A549 (cell line): ENCODE measurements around the gene USP12. TPM values are rescaled to one million over a fixed set of nuclear protein-coding genes. Genes with fewer than 3 reads are reported as not detected.

Experiments
- ATAC-seq, 2 experiments: fragments of 200-7000 bp in 1 of 2; fragments of >200 bp in 1 of 2; cut with Nextera tagmentation in 1 of 2; cut with Tn5 transposase in 1 of 2; 3 replicates each; pipeline versions ENCODE4 v1.8.0 to v1.9.1; 2018 to 2020; ENCODE audit warnings: mild to moderate bottlenecking in 1 of 2, moderate library complexity in 1 of 2
- CTCF ChIA-PET: fragments of 300-600 bp; sonication (Branson Sonifier 250); formaldehyde crosslinking; extraction: SDS; loops from one replicate; lab custom pipeline; 2021; ENCODE audit warnings: antibody characterized with exemption, inconsistent platforms; lab: Yijun Ruan, JAX
- POLR2A ChIA-PET: fragments of 350-600 bp; formaldehyde crosslinking; extraction: SDS; loops from one replicate; lab custom pipeline; 2021; ENCODE audit warnings: antibody characterized with exemption, inconsistent platforms; lab: Yijun Ruan, JAX
- DNase-seq, 2 experiments: peaks; one replicate each; pipeline versions ENCODE4 v3.0.0 to v3.0.0-alpha.2; 2011 to 2016; ENCODE audit warnings: low read depth in 1 of 2, low spot score in 1 of 2
- FAIRE-seq: peaks from 2 replicates; lab custom pipeline; 2011; peaks lifted over from hg19 to GRCh38; lab: Jason Lieb, UNC
- H3K27ac ChIP-seq, 2 experiments: fragments of >200 bp; sonication (Bioruptor Twin); formaldehyde crosslinking; 3 replicates each; pipeline ENCODE4 v1.5.1; 2016 to 2017
- H3K4me1 ChIP-seq: fragments of >200 bp; sonication (Bioruptor Twin); formaldehyde crosslinking; 3 replicates; pipeline ENCODE4 v1.6.1; 2016
- H3K4me2 ChIP-seq: fragments of >200 bp; sonication (Bioruptor Twin); formaldehyde crosslinking; 3 replicates; pipeline ENCODE4 v1.6.1; 2016
- H3K4me3 ChIP-seq: fragments of >200 bp; sonication (Bioruptor Twin); formaldehyde crosslinking; 3 replicates; pipeline ENCODE4 v1.5.1; 2016
- H3K9me3 ChIP-seq: fragments of >200 bp; sonication (Bioruptor Twin); formaldehyde crosslinking; 3 replicates; pipeline ENCODE4 v1.6.1; 2016
- BCL3 ChIP-seq: fragments of >200 bp; sonication (Bioruptor Twin); formaldehyde crosslinking; IDR thresholded peaks from 3 replicates; pipeline ENCODE4 v1.6.1; 2016
- CBX2 ChIP-seq: fragments of 200-600 bp; sonication (generic); IDR thresholded peaks from 2 replicates; pipeline ENCODE4 v1.6.1; 2016; ENCODE audit warnings: low read depth, mild to moderate bottlenecking, borderline replicate concordance
- CEBPB ChIP-seq, 2 experiments: fragments of >200 bp in 1 of 2; sonication (Bioruptor Twin) in 1 of 2; formaldehyde crosslinking in 1 of 2; IDR thresholded peaks; 2 replicates each; pipeline ENCODE4 v1.6.1; 2012 to 2016
- CHD2 ChIP-seq: fragments of 150-350 bp; IDR thresholded peaks from 2 replicates; pipeline ENCODE4 v1.6.1; 2014; ENCODE audit warnings: low read length; ENCODE audit not compliant: partially characterized antibody
- EHMT2 ChIP-seq: fragments of 200-600 bp; sonication (generic); IDR thresholded peaks from 2 replicates; pipeline ENCODE4 v1.6.1; 2016; ENCODE audit warnings: antibody characterized with exemption, low read depth, mild to moderate bottlenecking, moderate library complexity
- ESRRA ChIP-seq: fragments of 150-350 bp; IDR thresholded peaks from 2 replicates; pipeline ENCODE4 v1.6.1; 2014; ENCODE audit warnings: mild to moderate bottlenecking, low read length, borderline replicate concordance
- GATA3 ChIP-seq: IDR thresholded peaks from 2 replicates; pipeline ENCODE4 v1.6.1; 2012; ENCODE audit warnings: borderline replicate concordance
- HMGXB4 ChIP-seq: fragments of 250-450 bp; sonication (Bioruptor Pico); IDR thresholded peaks from 2 replicates; pipeline ENCODE4 v1.5.0; 2021; ENCODE audit warnings: mild to moderate bottlenecking, moderate library complexity, borderline replicate concordance
- HOXA7 ChIP-seq: fragments of 250-450 bp; sonication (Bioruptor Pico); IDR thresholded peaks from 2 replicates; pipeline ENCODE4 v1.5.0; 2020; ENCODE audit warnings: mild to moderate bottlenecking, moderate library complexity
- JUNB ChIP-seq: fragments of >200 bp; sonication (Bioruptor Twin); formaldehyde crosslinking; IDR thresholded peaks from 2 replicates; pipeline ENCODE4 v1.6.1; 2016
- MAFK ChIP-seq: fragments of 450-650 bp; IDR thresholded peaks from 2 replicates; pipeline ENCODE4 v1.6.1; 2014; ENCODE audit not compliant: partially characterized antibody
- MAZ ChIP-seq: fragments of 150-350 bp; IDR thresholded peaks from 2 replicates; pipeline ENCODE4 v1.6.1; 2014; ENCODE audit warnings: antibody characterized with exemption, low read depth, low read length, borderline replicate concordance
- NFE2L2 ChIP-seq: fragments of 150-350 bp; conservative IDR thresholded peaks from 2 replicates; pipeline ENCODE4 v1.6.1; 2014; ENCODE audit warnings: low read length
- POLR2AphosphoS2 ChIP-seq: conservative IDR thresholded peaks from 2 replicates; pipeline ENCODE4 v1.6.1; 2012; ENCODE audit warnings: low read length, improper control_type of control experiment, inconsistent platforms
- RAD21 ChIP-seq, 2 experiments: fragments of >200 bp in 1 of 2; sonication (Bioruptor Twin) in 1 of 2; formaldehyde crosslinking in 1 of 2; IDR thresholded peaks in 1 of 2; conservative IDR thresholded peaks in 1 of 2; 2 replicates in 1 of 2; 3 replicates in 1 of 2; pipeline ENCODE4 v1.6.1; 2012 to 2018; ENCODE audit warnings: inconsistent platforms in 1 of 2
- RARB ChIP-seq: fragments of 250-450 bp; sonication (Bioruptor Pico); IDR thresholded peaks from 2 replicates; pipeline ENCODE4 v1.8.0; 2021; ENCODE audit warnings: mild to moderate bottlenecking, moderate library complexity
- RCOR1 ChIP-seq: fragments of 150-350 bp; IDR thresholded peaks from 2 replicates; pipeline ENCODE4 v1.6.1; 2014; ENCODE audit warnings: antibody characterized with exemption, low read length, low read depth
- REST ChIP-seq: fragments of 200-600 bp; sonication (generic); IDR thresholded peaks from 2 replicates; pipeline ENCODE4 v1.6.1; 2016; ENCODE audit warnings: antibody characterized with exemption, mild to moderate bottlenecking, moderate library complexity
- RFX5 ChIP-seq: fragments of 450-650 bp; IDR thresholded peaks from 2 replicates; pipeline ENCODE4 v1.7.1; 2014; ENCODE audit warnings: antibody characterized with exemption, mild to moderate bottlenecking, moderate library complexity
- RNF2 ChIP-seq: fragments of 200-600 bp; sonication (generic); IDR thresholded peaks from 2 replicates; pipeline ENCODE4 v1.6.1; 2016; ENCODE audit warnings: low read depth, mild to moderate bottlenecking, antibody characterized with exemption, moderate library complexity, borderline replicate concordance
- SMC3 ChIP-seq: fragments of >200 bp; sonication (Bioruptor Twin); formaldehyde crosslinking; IDR thresholded peaks from 3 replicates; pipeline ENCODE4 v1.6.1; 2018; ENCODE audit warnings: inconsistent platforms
- TP53 ChIP-seq: fragments of 250-450 bp; sonication (Bioruptor Pico); IDR thresholded peaks from 2 replicates; pipeline ENCODE4 v1.5.0; 2021; ENCODE audit warnings: mild to moderate bottlenecking, moderate library complexity
- ZFP36 ChIP-seq: fragments of 450-650 bp; IDR thresholded peaks from 2 replicates; pipeline ENCODE4 v1.6.1; 2014; ENCODE audit warnings: borderline replicate concordance; ENCODE audit not compliant: partially characterized antibody
- ZNF302 ChIP-seq: fragments of 250-450 bp; sonication (Bioruptor Pico); IDR thresholded peaks from 2 replicates; pipeline ENCODE4 v1.9.0; 2021; ENCODE audit warnings: inconsistent platforms, mild to moderate bottlenecking, moderate library complexity
- ZSCAN20 ChIP-seq: fragments of 250-450 bp; sonication (Bioruptor Pico); IDR thresholded peaks from 2 replicates; pipeline ENCODE4 v1.8.0; 2022; ENCODE audit warnings: mild to moderate bottlenecking, moderate library complexity
- WGBS: methylation state at CpG from one replicate; pipeline ENCODE4 v1.1.6; 2017; ENCODE audit errors: missing lambda C conversion rate; 5-methylcytosine and 5-hydroxymethylcytosine counted together
- polyA plus RNA-seq, 4 experiments: library from polyadenylated mRNA; depleted of rRNA in 3 of 4; stranded (reverse); fragments of >200 nt; fragmentation: RNase III in 1 of 4; extraction: RNeasy Plus Mini Kit Qiagen cat#74134 plus additional on column Dnase treatment in 1 of 4; gene quantifications; 2 replicates in 3 of 4; 3 replicates in 1 of 4; pipeline ENCODE4 v1.2.3, GENCODE V29; 2011 to 2017

Gene USP12
- polyA plus RNA-seq, 2 of the 4 experiments (the other 2 are of a cell fraction) = 19.1 to 21.2 TPM

GRCh38 chr13:27054760-27055159 lies 116.9 kb downstream of the USP12 start:
- no peak overlapping the region; the same call in 2 of the 3 replicates for H3K4me2 ChIP-seq
- WGBS = 61% methylated on average over 2 of the region's 2 CpGs
- ChIA-PET CTCF (interaction anchor here (0.9 to 2.2 kb wide), 3 partner anchors 9 to 351 kb away, joined by 3 to 5 read pairs (median 3); no protein-coding TSS in a partner anchor), POLR2A (no interaction called here)
- DNase-seq (no peak), FAIRE-seq (no peak), ATAC-seq (peak; percentile 37 to 43; a peak in 3 of 6 replicates)
- H3K9me3 ChIP-seq = peaks cover 4% of the 10 kb centered on the region; the same call in 1 of the 3 replicates
- H3K27ac ChIP-seq = no peak overlapping the region; a peak in 1 of 6 replicates
- H3K4me3 ChIP-seq = no peak overlapping the region
- peaks cover 18% of the 10 kb centered on the region; the same call in 2 of the 3 replicates for H3K4me1 ChIP-seq
- TF ChIP-seq NFE2L2 (no peak), RNF2 (no peak), RARB (CRISPR knock-in tag) (no peak), POLR2AphosphoS2 (no peak), GATA3 (no peak), SMC3 (no peak)

- DNase-seq = peak in 1 of 2 experiments; percentile 29
- 49% methylated on average over 6 of the region's 6 CpGs for WGBS
- peaks cover 4% of the 10 kb centered on the region; the same call in 1 of the 3 replicates for H3K9me3 ChIP-seq
- H3K4me3 ChIP-seq = no peak overlapping the region
- POLR2A ChIA-PET = no interaction called here
- TF ChIP-seq BCL3 (no peak), NFE2L2 (no peak), MAFK (no peak), ESRRA (no peak)
- TF ChIP-seq, all 56 proteins: peak for 0
- CTCF ChIA-PET = interaction anchor here (0.9 to 1.1 kb wide), 2 partner anchors 305 to 352 kb away, joined by 3 read pairs; no protein-coding TSS in a partner anchor
- FAIRE-seq = no peak
- H3K4me2 ChIP-seq = peak overlapping the region; percentile 38; the same call in 1 of the 3 replicates
- ATAC-seq = peak; percentile 78 to 79
- peak overlapping the region in 1 of 2 experiments; percentile 50; a peak in 2 of 6 replicates for H3K27ac ChIP-seq
- H3K4me1 ChIP-seq = peaks cover 18% of the 10 kb centered on the region; the same call in 2 of the 3 replicates
Measured at GRCh38 chr13:27053902-27054595, 117.6 kb downstream of the USP12 start.

- DNase-seq = no peak
- Histone ChIP-seq H3K4me1 (peaks cover 18% of the 10 kb centered on the region; the same call in 2 of the 3 replicates), H3K4me2 (no peak overlapping the region), H3K27ac (no peak overlapping the region; a peak in 1 of 6 replicates), H3K9me3 (peaks cover 4% of the 10 kb centered on the region; the same call in 1 of the 3 replicates), H3K4me3 (no peak overlapping the region)
- no peak for TF ChIP-seq NFE2L2
- no peak for TF ChIP-seq MAZ
- no peak for TF ChIP-seq EHMT2
- no peak for TF ChIP-seq HOXA7 (CRISPR knock-in tag)
- no peak for TF ChIP-seq REST
- no peak for TF ChIP-seq CEBPB (IDR thresholded peaks at IDR 0.05)
- TF ChIP-seq RCOR1 = no peak
- no peak for TF ChIP-seq CHD2
- no peak for TF ChIP-seq HMGXB4 (CRISPR knock-in tag)
- TF ChIP-seq ZNF302 (CRISPR knock-in tag) = no peak
- no peak for TF ChIP-seq TP53 (CRISPR knock-in tag)
- TF ChIP-seq RFX5 = no peak
- TF ChIP-seq ZFP36 = no peak
- TF ChIP-seq ZSCAN20 = no peak
- TF ChIP-seq CBX2 = no peak
- no peak for TF ChIP-seq RAD21 (conservative IDR thresholded peaks at IDR 0.05 in 1 of 2, IDR thresholded peaks at IDR 0.05 in 1 of 2)
- no peak for TF ChIP-seq JUNB
- FAIRE-seq = no peak
- POLR2A ChIA-PET = no interaction called here
- 92% methylated on average over 9 of the region's 10 CpGs for WGBS
- CTCF ChIA-PET = no interaction called here
- ATAC-seq = no peak
Measured at GRCh38 chr13:27053210-27053884, 118.3 kb downstream of the USP12 start.
